ENCODE measurements around the gene MAP4K4. TPM values are rescaled to one million over a fixed set of nuclear protein-coding genes. Genes with fewer than 3 reads are reported as not detected.

Gene MAP4K4
- total RNA-seq, 4 donors from 2014 or later = 25.7 to 42.3 (median 29.8) TPM

DNA sequence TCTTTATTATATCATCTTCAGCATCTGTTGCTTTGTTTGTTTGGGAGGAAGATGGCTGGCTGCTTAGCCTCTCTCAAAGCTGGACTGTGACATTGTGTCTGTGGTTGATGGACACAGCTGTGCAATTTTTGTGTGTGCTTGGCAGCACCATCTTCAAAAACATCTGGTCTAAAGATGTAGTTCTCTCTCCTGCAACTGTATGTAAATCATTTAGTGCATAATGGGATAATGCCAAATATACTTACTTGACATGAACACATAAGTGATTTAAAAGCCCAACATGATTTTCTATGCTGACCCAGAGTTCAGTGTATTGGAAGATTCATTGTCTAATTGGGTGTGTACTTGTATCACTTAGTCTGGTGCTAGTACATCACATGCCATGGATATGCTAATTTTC, 112.2 kb downstream of the MAP4K4 start:
- no peak for DNase-seq (ENCODE audit: low spot score in 2 of 2)
- intact Hi-C loops (cut with DNase I; ENCODE audit: low total_unique reads) = no loop called here
- no peak overlapping the region for H3K4me3 ChIP-seq (ENCODE audit: low read depth, poor library complexity, severe bottlenecking)
- TF ChIP-seq, protein P1, sequence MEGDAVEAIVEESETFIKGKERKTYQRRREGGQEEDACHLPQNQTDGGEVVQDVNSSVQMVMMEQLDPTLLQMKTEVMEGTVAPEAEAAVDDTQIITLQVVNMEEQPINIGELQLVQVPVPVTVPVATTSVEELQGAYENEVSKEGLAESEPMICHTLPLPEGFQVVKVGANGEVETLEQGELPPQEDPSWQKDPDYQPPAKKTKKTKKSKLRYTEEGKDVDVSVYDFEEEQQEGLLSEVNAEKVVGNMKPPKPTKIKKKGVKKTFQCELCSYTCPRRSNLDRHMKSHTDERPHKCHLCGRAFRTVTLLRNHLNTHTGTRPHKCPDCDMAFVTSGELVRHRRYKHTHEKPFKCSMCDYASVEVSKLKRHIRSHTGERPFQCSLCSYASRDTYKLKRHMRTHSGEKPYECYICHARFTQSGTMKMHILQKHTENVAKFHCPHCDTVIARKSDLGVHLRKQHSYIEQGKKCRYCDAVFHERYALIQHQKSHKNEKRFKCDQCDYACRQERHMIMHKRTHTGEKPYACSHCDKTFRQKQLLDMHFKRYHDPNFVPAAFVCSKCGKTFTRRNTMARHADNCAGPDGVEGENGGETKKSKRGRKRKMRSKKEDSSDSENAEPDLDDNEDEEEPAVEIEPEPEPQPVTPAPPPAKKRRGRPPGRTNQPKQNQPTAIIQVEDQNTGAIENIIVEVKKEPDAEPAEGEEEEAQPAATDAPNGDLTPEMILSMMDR (IDR thresholded peaks at IDR 0.05) = no peak
- TF ChIP-seq POLR2A (IDR thresholded peaks at IDR 0.05) = no peak

DNA sequence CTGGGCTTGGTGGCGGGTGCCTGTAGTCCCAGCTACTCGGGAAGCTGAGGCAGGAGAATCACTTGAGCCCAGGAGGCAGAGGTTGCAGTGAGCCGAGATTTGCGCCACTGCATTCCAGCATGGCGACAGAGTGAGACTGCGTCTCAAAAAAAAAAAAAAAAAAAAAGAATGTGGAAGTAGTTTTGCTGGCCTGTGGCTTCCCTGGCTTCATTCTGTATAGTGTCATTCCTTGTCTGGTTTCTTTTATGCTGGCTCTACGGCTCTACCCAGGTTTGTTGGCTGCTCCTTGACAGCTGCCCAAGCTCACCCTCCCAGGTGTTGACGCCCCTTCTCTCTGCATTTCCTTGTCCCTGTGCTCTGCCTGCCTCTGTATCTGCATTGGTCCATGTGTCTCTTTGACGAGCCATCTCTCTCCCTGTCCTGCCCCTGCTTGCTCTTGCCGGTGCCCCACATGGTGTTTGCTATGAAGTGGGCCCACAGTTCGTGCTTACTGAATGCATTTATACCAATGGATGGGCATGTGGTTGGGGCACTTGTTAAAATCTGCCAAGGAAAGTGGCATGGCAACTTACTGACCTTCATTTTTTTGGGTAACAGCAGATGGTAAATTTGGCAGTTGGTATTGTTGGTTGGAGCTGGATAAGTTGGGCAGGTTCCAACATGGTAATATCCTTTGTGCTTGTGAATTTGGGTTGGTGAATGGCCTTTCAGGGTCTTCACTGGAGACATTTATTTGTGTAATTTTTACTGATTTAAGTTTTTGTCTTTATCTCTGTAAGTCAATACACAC, 113.9 kb downstream of the MAP4K4 start:
- 90 to 95% methylated on average over 11 of the region's 11 CpGs for WGBS, 2 donors
- no peak for TF ChIP-seq POLR2A (IDR thresholded peaks at IDR 0.05)
- TF ChIP-seq, protein P1 (IDR thresholded peaks at IDR 0.05) = no peak
- no peak for DNase-seq (ENCODE audit: low spot score in 2 of 2)
- H3K4me3 ChIP-seq (ENCODE audit: low read depth, poor library complexity, severe bottlenecking) = no peak overlapping the region
- intact Hi-C loops (cut with DNase I; ENCODE audit: low total_unique reads) = no loop called here

DNA sequence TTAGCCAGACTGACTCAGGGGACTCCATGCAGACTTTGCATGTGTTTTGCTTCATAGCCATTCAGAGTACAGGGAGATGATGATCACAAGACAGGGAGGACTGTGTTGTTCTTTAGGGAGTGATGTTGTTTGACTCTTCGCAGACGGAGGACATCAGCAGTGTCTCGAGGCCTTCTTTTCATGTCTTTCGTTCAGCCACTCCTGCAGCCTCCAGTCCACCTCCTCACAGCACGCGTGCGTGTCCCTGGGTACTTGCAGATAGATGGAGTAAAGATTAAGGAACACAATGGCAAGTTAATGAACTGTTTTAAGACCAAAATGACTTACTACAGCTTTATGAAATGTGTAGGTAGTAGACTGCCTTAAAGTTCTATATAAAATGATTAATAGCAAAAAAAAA, 114.7 kb downstream of the MAP4K4 start:
- no peak for TF ChIP-seq POLR2A (IDR thresholded peaks at IDR 0.05)
- TF ChIP-seq, protein P1 (IDR thresholded peaks at IDR 0.05) = no peak
- intact Hi-C loops (cut with DNase I; ENCODE audit: low total_unique reads) = no loop called here
- no peak for DNase-seq (ENCODE audit: low spot score in 2 of 2)
- WGBS, 2 donors = 93 to 96% methylated on average over 7 of the region's 7 CpGs
- no peak overlapping the region for H3K4me3 ChIP-seq (ENCODE audit: low read depth, poor library complexity, severe bottlenecking)

DNA sequence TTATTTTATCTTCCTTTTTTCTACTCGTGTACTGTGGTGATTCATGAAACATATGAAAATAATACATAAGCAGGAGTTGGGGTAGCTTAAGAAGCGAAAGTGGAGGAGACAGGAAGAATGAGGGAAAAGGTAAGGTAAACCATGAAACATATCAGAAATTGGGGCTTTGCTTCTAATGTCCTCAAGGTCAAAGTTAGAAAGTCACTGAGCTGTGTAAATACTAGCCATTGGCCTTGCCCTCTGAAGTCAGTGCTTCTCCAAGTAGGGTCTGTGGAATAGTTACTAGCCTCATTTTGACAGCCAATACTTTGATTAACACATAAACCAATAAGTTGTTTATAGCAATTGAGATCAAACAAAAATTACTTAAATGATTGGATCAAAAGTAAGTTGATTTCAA, 117.2 kb downstream of the MAP4K4 start:
- DNase-seq (ENCODE audit: low spot score in 2 of 2) = no peak
- TF ChIP-seq, protein P1 (IDR thresholded peaks at IDR 0.05) = no peak
- TF ChIP-seq POLR2A (IDR thresholded peaks at IDR 0.05) = no peak
- 88 to 93% methylated on average over 2 of the region's 2 CpGs for WGBS, 2 donors
- intact Hi-C loops (cut with DNase I; ENCODE audit: low total_unique reads) = no loop called here
- H3K4me3 ChIP-seq (ENCODE audit: low read depth, poor library complexity, severe bottlenecking) = no peak overlapping the region

DNA sequence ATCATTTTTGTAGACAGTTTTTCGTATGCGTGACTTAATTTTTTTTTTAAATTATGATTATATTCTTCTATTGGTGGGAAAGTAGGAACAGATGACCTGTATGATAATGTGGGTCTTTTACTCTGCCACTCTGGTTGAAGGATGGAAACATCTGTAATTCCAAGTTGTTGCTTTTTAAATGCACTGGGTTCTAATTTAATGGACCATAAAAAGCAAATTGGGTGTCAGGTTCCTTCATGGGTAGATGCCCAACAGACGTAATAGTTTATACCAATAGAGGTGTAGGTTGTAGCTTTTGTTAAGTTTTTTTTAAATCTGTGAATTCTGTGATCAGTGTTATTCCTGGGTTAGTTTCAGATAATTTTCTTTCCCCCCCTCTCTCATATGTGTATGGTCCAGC, 117.6 kb downstream of the MAP4K4 start:
- WGBS, 2 donors = 94 to 97% methylated on average over 3 of the region's 3 CpGs
- DNase-seq (ENCODE audit: low spot score in 2 of 2) = no peak
- no peak overlapping the region for H3K4me3 ChIP-seq (ENCODE audit: low read depth, poor library complexity, severe bottlenecking)
- intact Hi-C loops (cut with DNase I; ENCODE audit: low total_unique reads) = no loop called here
- no peak for TF ChIP-seq POLR2A (IDR thresholded peaks at IDR 0.05)
- TF ChIP-seq, protein P1 (IDR thresholded peaks at IDR 0.05) = no peak

All from lower leg skin (tissue), 4 donors.